Testis (tissue), 3 donors: ENCODE measurements around the gene NOL4L. TPM values are rescaled to one million over a fixed set of nuclear protein-coding genes. Genes with fewer than 3 reads are reported as not detected.

Experiments used
- DNase-seq: peaks from one replicate; pipeline ENCODE4 v3.0.0-alpha.2; 2019
- H3K27ac ChIP-seq, 2 donors: fragments of 200-600 bp; sonication (generic); one replicate each; pipeline ENCODE4 v1.5.1; 2019
- H3K27me3 ChIP-seq: fragments of 200-600 bp; sonication (generic); one replicate; pipeline ENCODE4 v1.5.1; 2019
- H3K36me3 ChIP-seq: fragments of 200-600 bp; sonication (generic); one replicate; pipeline ENCODE4 v1.5.1; 2017; ENCODE audit warnings: low read depth; ENCODE audit errors: missing control alignments
- H3K4me1 ChIP-seq: fragments of 200-600 bp; sonication (generic); one replicate; pipeline ENCODE4 v1.5.1; 2019
- H3K4me3 ChIP-seq, 2 donors: fragments of 200-600 bp; sonication (generic); one replicate each; pipeline ENCODE4 v1.5.1; 2017 to 2019
- H3K9me3 ChIP-seq: fragments of 200-600 bp; sonication (generic); one replicate; pipeline ENCODE4 v1.5.1; 2017
- CTCF ChIP-seq, 3 experiments: fragments of 450-650 bp in 2 of 3; fragments of 200-600 bp in 1 of 3; sonication (generic) in 1 of 3; IDR thresholded peaks; one replicate each; pipeline ENCODE4 v1.5.1; 2016 to 2019; ENCODE audit warnings: antibody characterized with exemption in 3 of 3, mild to moderate bottlenecking in 2 of 3, moderate library complexity in 1 of 3
- POLR2A ChIP-seq: fragments of 450-650 bp; IDR thresholded peaks from one replicate; pipeline ENCODE4 v1.6.1; 2017; ENCODE audit warnings: antibody characterized with exemption, mild to moderate bottlenecking, moderate library complexity
- WGBS, 2 donors: methylation state at CpG; one replicate each; pipeline ENCODE4 v1.1.5; 2018; 5-methylcytosine and 5-hydroxymethylcytosine counted together
- intact Hi-C: fragments of 100-400 bp; cut with DNase I; formaldehyde crosslinking; loops from one replicate; pipeline ENCODE4 v1.15.1; 2023; ENCODE audit warnings: low total_unique reads
- polyA plus RNA-seq: library from polyadenylated mRNA; stranded (reverse); fragments of 350-450 nt; fragmentation: Illumina TruSeq; extraction: RNeasy Lipid Tissue Mini Kit (QIAGEN cat#74804); gene quantifications from one replicate; pipeline ENCODE4 v1.2.3, GENCODE V29; 2014; ENCODE audit warnings: low read depth, low replicate concordance; ENCODE audit not compliant: insufficient read depth
- total RNA-seq, 2 donors: library from RNA; depleted of rRNA; stranded (reverse); fragments of >200 nt; gene quantifications; one replicate each; pipeline ENCODE4 v1.2.3, GENCODE V29; 2016

Gene NOL4L
- total and polyA plus RNA-seq, 3 donors from 2014 or later, result 100.0 to 129 (median 115) TPM

GRCh38 chr20:32572271-32572968 is 12.7 kb downstream of the NOL4L start:
- H3K36me3 ChIP-seq, result no peaks in the 10 kb centered on the region
- no peak overlapping the region for H3K27ac ChIP-seq
- H3K9me3 ChIP-seq, result no peaks in the 10 kb centered on the region
- no peak overlapping the region for H3K4me3 ChIP-seq
- H3K27me3 ChIP-seq, result no peaks in the 10 kb centered on the region
- intact Hi-C loops, result no loop called here
- no peak for TF ChIP-seq POLR2A
- no peak for TF ChIP-seq CTCF (IDR thresholded peaks at IDR 0.05)
- H3K4me1 ChIP-seq, result peaks cover 8% of the 10 kb centered on the region
- WGBS, 2 donors, result 85 to 87% methylated on average over 13 to 15 of the region's 15 CpGs
- DNase-seq, result no peak

- no peaks in the 10 kb centered on the region for H3K9me3 ChIP-seq
- DNase-seq, result no peak
- no peaks in the 10 kb centered on the region for H3K27me3 ChIP-seq
- H3K36me3 ChIP-seq, result no peaks in the 10 kb centered on the region
- intact Hi-C loops, result no loop called here
- 73 to 77% methylated on average over 3 to 9 of the region's 9 CpGs for WGBS, 2 donors
- TF ChIP-seq POLR2A (no peak), CTCF (IDR thresholded peaks at IDR 0.05) (no peak)
- H3K4me1 ChIP-seq, result peaks cover 8% of the 10 kb centered on the region
- no peak overlapping the region for H3K4me3 ChIP-seq
- no peak overlapping the region for H3K27ac ChIP-seq
Observed at GRCh38 chr20:32571566-32571965, 13.6 kb downstream of the NOL4L start.

GRCh38 chr20:32570401-32571190 is 14.5 kb downstream of the NOL4L start:
- no peak overlapping the region for H3K4me3 ChIP-seq
- no peaks in the 10 kb centered on the region for H3K27me3 ChIP-seq
- no peaks in the 10 kb centered on the region for H3K36me3 ChIP-seq
- no peak for TF ChIP-seq POLR2A
- TF ChIP-seq CTCF (IDR thresholded peaks at IDR 0.05), result no peak
- DNase-seq, result no peak
- H3K27ac ChIP-seq, result no peak overlapping the region
- intact Hi-C loops, result no loop called here
- H3K9me3 ChIP-seq, result no peaks in the 10 kb centered on the region
- WGBS, 2 donors, result 66 to 67% methylated on average over 5 to 10 of the region's 10 CpGs
- H3K4me1 ChIP-seq, result peaks cover 5% of the 10 kb centered on the region

GRCh38 chr20:32569380-32570305 is 15.5 kb downstream of the NOL4L start:
- TF ChIP-seq CTCF (IDR thresholded peaks at IDR 0.05) (no peak), POLR2A (no peak)
- no peak overlapping the region for H3K27ac ChIP-seq
- H3K36me3 ChIP-seq, result no peaks in the 10 kb centered on the region
- intact Hi-C loops, result no loop called here
- no peak for DNase-seq
- no peaks in the 10 kb centered on the region for H3K9me3 ChIP-seq
- no peaks in the 10 kb centered on the region for H3K4me1 ChIP-seq
- no peak overlapping the region for H3K4me3 ChIP-seq
- WGBS, 2 donors, result 79 to 86% methylated on average over 9 of the region's 9 CpGs
- H3K27me3 ChIP-seq, result no peaks in the 10 kb centered on the region
